GM18907 (cell line): ENCODE results near the gene S100PBP.

Experiments
- ATAC-seq: cut with Tn5 transposase; IDR thresholded peaks from one replicate; pipeline ENCODE4 v1.9.1; 2021; ENCODE audit warnings: mild to moderate bottlenecking, moderate library complexity; ENCODE audit not compliant: unreplicated experiment

The S100PBP gene

GRCh38 chr1:32825181-32825580, 7.7 kb downstream of the S100PBP start:
- ATAC-seq = no peak

GRCh38 chr1:32828341-32828740, 10.9 kb downstream of the S100PBP start:
- no peak for ATAC-seq

- no peak for ATAC-seq
Observed at GRCh38 chr1:32830092-32830852, 12.8 kb downstream of the S100PBP start.

- no peak for ATAC-seq
Observed at GRCh38 chr1:32831878-32832277, 14.4 kb downstream of the S100PBP start.

GRCh38 chr1:32848354-32849063, 31.1 kb downstream of the S100PBP start:
- no peak for ATAC-seq

GRCh38 chr1:32855861-32856617, 38.6 kb downstream of the S100PBP start:
- ATAC-seq = no peak

- ATAC-seq = no peak
Observed at GRCh38 chr1:32858136-32858535, 40.7 kb downstream of the S100PBP start.

GRCh38 chr1:32858791-32859190, 41.3 kb downstream of the S100PBP start:
- ATAC-seq = no peak

GRCh38 chr1:32859915-32860314, 42.5 kb downstream of the S100PBP start:
- no peak for ATAC-seq

- ATAC-seq = no peak
Observed at GRCh38 chr1:32860566-32860965, 43.1 kb downstream of the S100PBP start.

- ATAC-seq = no peak
Observed at GRCh38 chr1:32861904-32862695, 44.6 kb downstream of the S100PBP start.

- no peak for ATAC-seq
Observed at GRCh38 chr1:32863218-32863880, 45.9 kb downstream of the S100PBP start.

- ATAC-seq = no peak
Observed at GRCh38 chr1:32863881-32864245, 46.4 kb downstream of the S100PBP start.

GRCh38 chr1:32864375-32865019, 47.0 kb downstream of the S100PBP start:
- no peak for ATAC-seq

GRCh38 chr1:32865639-32866405, 48.4 kb downstream of the S100PBP start:
- no peak for ATAC-seq

- no peak for ATAC-seq
Observed at GRCh38 chr1:32867151-32867550, 49.7 kb downstream of the S100PBP start.

- ATAC-seq = no peak
Observed at GRCh38 chr1:32867671-32868070, 50.2 kb downstream of the S100PBP start.

GRCh38 chr1:32868085-32868484, 50.6 kb downstream of the S100PBP start:
- no peak for ATAC-seq

GRCh38 chr1:32868806-32869455, 51.5 kb downstream of the S100PBP start:
- no peak for ATAC-seq
